SIG-M5 (cell line): ENCODE data around the gene BARHL2.

Experiments used
- DNase-seq: peaks from one replicate; lab custom pipeline; 2025; lab: John Stamatoyannopoulos, UW

Gene BARHL2

GRCh38 chr1:90716552-90717355 lies at the start of gene BARHL2:
Gene BARHL2 (minus strand): TSS chr1:90717302. CDS start chr1:90717195, 107 bp downstream.
- DNase-seq: no peak

GRCh38 chr1:90763930-90764329 lies 46.8 kb upstream of the BARHL2 start:
- DNase-seq: no peak

GRCh38 chr1:90763506-90763905 lies 46.4 kb upstream of the BARHL2 start:
- DNase-seq: no peak

- no peak for DNase-seq
Observed at GRCh38 chr1:90761781-90762589, 44.9 kb upstream of the BARHL2 start.

- DNase-seq: no peak
Observed at GRCh38 chr1:90761156-90761555, 44.1 kb upstream of the BARHL2 start.

GRCh38 chr1:90753556-90753955 lies 36.5 kb upstream of the BARHL2 start:
- DNase-seq: no peak

GRCh38 chr1:90748668-90749067 lies 31.6 kb upstream of the BARHL2 start:
- no peak for DNase-seq

- DNase-seq: no peak
Observed at GRCh38 chr1:90746857-90747256, 29.8 kb upstream of the BARHL2 start.

- DNase-seq: no peak
Observed at GRCh38 chr1:90745972-90746371, 28.9 kb upstream of the BARHL2 start.

- no peak for DNase-seq
Observed at GRCh38 chr1:90732136-90732535, 15.0 kb upstream of the BARHL2 start.

- no peak for DNase-seq
Observed at GRCh38 chr1:90731382-90732050, 14.4 kb upstream of the BARHL2 start.

- no peak for DNase-seq
Observed at GRCh38 chr1:90730243-90731022, 13.3 kb upstream of the BARHL2 start.

GRCh38 chr1:90729504-90730242 lies 12.6 kb upstream of the BARHL2 start:
- no peak for DNase-seq

- DNase-seq: no peak
Observed at GRCh38 chr1:90728502-90729287, 11.6 kb upstream of the BARHL2 start.

GRCh38 chr1:90727917-90728501 lies 10.9 kb upstream of the BARHL2 start:
- DNase-seq: no peak

GRCh38 chr1:90726986-90727480 lies 9.9 kb upstream of the BARHL2 start:
- no peak for DNase-seq

- no peak for DNase-seq
Observed at GRCh38 chr1:90726425-90726985, 9.4 kb upstream of the BARHL2 start.

GRCh38 chr1:90725657-90726424 lies 8.7 kb upstream of the BARHL2 start:
- no peak for DNase-seq
